GM18517 (cell line): ENCODE data around the gene OR52W1.

Source experiments
- ATAC-seq: cut with Tn5 transposase; IDR thresholded peaks from one replicate; pipeline ENCODE4 v1.9.1; 2021; ENCODE audit warnings: mild to moderate bottlenecking, moderate library complexity; ENCODE audit not compliant: unreplicated experiment

The OR52W1 gene

DNA sequence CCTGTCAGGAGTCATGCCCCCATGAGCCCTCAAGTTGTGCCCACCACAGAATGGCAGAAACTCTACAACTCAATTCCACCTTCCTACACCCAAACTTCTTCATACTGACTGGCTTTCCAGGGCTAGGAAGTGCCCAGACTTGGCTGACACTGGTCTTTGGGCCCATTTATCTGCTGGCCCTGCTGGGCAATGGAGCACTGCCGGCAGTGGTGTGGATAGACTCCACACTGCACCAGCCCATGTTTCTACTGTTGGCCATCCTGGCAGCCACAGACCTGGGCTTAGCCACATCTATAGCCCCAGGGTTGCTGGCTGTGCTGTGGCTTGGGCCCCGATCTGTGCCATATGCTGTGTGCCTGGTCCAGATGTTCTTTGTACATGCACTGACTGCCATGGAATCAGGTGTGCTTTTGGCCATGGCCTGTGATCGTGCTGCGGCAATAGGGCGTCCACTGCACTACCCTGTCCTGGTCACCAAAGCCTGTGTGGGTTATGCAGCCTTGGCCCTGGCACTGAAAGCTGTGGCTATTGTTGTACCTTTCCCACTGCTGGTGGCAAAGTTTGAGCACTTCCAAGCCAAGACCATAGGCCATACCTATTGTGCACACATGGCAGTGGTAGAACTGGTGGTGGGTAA lies at the start of gene OR52W1:
TSS of gene OR52W1 (plus strand) at position 51 of the 637 bp plus-strand sequence. CDS start at position 51, 0 bp downstream.
- no peak for ATAC-seq

DNA sequence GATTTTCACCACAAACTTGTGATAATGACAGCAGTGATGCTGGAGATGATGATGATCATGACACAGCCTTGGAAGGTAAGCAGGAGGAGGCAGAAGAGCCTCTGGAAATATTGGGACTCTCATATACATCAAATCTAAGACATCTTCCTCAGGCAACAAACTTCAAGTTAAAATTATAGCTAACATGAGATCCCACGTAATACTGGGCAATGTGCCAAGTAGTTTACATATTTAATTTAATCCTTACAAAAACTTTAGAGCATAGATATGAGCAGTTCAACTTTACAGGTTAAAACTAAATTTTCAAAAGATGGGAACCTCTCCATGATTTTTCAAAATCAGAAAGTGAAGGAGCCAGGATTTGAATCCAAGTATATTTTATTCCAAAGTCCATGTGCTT lies 47.9 kb upstream of the OR52W1 start:
- ATAC-seq = no peak

DNA sequence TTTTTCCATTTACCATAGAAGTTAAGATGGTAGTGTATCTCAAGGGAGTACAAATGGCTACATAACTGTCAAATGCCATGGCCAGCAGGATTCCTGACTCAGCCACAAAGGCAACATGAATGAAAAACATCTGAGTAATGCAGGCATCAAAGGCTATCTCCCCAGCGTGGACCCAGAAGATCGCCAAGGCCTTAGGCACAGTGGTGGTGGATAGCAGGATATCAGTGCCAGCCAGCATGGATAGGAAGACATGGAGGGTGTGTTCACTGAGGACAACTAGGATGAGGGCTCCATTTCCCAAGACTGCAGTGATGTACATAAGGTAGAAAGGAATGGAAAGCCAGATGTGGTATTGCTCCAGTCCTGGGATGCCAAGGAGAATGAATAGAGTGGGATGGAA lies 46.9 kb upstream of the OR52W1 start:
- ATAC-seq = no peak

GRCh38 chr11:6156628-6157359 lies 42.2 kb upstream of the OR52W1 start:
- ATAC-seq = no peak

GRCh38 chr11:6170226-6170625 lies 28.8 kb upstream of the OR52W1 start, which contains the start of gene OR52B2:
TSS of gene OR52B2 (minus strand) at chr11:6170326. CDS start at chr11:6170326, 0 bp downstream.
- ATAC-seq = no peak

DNA sequence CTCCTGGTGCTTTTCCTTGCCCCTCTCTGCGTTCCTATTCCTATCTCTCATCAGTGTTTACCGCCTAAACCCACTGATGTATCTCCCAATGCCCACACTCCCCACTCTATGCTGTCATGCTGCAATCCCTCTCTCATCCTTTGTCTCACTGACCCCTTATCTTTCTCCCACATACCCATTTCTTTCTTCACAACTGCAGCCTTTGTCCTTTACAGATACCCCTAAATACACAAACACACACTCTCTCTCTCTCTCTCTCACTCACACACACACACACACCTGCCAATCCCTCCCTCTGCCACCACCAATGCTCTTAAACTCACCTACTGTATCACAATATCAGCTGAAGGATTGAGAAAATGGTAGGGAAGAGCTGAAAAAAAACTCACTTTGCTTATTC lies 23.6 kb upstream of the OR52W1 start:
- no peak for ATAC-seq

DNA sequence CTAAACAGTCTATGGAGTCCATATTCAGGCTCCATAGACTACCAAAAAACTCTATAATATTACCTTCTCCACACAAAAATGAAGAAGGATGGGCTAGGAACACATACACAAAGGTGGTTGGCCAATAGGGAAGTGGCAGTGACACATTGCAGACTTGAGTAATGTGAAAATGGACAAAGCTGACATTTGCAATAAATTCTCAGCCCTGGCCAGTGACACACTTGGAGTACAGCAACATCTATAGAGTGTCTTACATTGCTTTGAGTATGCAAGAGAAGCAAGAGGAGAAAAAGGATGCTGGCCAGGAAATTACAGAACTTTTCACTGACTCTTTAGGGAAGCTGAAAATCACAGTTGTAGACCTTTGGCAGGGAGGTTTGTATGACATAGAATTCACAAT lies 7.3 kb upstream of the OR52W1 start:
- ATAC-seq = no peak

DNA sequence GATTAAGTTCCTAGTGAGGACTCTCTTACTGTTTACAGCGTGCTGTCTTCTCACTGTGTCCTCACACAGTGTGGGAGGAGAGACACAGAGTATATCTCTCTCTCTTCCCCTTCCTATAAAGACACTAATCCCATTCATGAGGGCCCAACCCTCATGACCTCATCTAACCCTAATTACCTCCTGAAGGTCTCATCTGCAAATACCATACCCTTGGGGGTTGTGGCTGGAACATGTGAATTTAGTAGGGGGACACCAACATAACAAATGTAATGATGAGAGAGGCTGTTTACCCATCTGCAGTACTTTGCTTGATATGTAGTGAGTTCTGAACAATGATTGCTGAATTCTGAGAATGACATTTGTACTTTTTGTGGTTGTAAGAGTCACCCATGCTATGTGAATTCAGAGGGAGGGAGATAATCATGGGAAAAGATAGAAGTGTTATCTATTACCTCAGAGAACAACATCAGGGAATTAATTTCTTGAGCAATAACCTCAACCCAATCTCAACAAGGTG lies 4.9 kb upstream of the OR52W1 start:
- ATAC-seq = no peak

GRCh38 chr11:6196396-6196795 lies 2.6 kb upstream of the OR52W1 start:
- ATAC-seq = no peak

GRCh38 chr11:6197466-6198200 lies 1.4 kb upstream of the OR52W1 start:
- no peak for ATAC-seq

- ATAC-seq = no peak
These were observed 2.0 kb downstream of the OR52W1 start for GRCh38 chr11:6200975-6201374.

DNA sequence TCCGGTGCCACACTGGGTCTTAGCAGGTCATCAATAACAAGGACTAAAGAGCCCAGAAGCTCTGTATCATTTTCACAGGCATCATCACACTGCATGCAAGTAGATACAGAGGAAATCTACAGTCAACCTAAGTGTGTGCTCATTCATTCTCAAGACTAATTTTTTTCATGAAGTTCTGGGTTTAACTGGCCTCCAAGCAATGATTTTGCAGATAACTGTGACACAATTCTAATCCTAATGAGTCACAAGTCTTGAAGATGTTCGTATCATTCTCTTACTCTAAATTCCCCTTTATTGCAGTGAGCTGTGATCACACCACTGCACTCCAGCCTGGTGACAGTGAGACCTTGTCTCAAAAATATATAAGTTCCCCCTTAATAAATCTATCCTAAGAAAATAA lies 2.5 kb downstream of the OR52W1 start:
- no peak for ATAC-seq

DNA sequence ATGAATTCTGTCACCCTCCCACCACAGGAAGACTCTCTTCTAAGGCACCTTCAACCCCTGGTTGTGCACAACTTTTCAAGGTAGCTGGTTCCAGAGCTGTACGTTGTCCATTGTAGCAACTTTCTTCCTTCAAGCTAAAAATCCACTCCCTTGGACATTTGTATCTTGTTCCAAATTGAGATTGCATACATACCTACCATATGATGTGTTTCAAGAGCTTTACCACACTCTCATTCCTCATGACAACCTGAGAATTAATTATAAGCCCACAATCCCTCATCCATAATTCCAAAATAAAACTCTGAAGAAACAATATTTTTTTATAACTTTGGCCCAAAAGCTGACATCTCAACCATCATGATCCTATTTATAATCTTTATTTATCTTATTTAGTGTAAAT lies 3.0 kb downstream of the OR52W1 start:
- ATAC-seq = no peak

GRCh38 chr11:6203327-6203726 lies 4.3 kb downstream of the OR52W1 start:
- peak; percentile 69 for ATAC-seq

- no peak for ATAC-seq
These were observed 5.7 kb downstream of the OR52W1 start for GRCh38 chr11:6204706-6205105.

DNA sequence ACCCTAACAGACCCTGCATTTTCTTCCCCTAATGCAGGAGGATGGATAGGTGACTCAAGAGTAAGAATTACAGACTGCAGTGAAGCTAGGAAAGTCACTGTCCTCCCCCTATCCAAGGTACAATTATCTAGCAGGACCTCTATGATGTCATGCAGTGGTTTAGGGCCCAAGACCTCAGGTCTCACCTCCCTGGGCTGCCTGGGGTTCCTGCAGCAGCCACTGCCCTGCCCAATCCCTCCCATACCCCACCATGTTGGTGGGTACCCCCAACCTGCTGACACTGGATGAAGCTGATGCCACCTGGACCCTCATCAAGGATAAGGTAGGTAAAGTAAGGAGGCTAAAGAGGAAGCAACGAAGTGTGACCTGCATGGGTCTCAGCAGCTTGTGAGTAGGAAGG lies 6.3 kb downstream of the OR52W1 start, which contains the start of gene C11orf42:
TSS of gene C11orf42 (plus strand) at position 192 of the 400 bp plus-strand sequence. CDS start at position 251, 59 bp downstream.
- no peak for ATAC-seq

DNA sequence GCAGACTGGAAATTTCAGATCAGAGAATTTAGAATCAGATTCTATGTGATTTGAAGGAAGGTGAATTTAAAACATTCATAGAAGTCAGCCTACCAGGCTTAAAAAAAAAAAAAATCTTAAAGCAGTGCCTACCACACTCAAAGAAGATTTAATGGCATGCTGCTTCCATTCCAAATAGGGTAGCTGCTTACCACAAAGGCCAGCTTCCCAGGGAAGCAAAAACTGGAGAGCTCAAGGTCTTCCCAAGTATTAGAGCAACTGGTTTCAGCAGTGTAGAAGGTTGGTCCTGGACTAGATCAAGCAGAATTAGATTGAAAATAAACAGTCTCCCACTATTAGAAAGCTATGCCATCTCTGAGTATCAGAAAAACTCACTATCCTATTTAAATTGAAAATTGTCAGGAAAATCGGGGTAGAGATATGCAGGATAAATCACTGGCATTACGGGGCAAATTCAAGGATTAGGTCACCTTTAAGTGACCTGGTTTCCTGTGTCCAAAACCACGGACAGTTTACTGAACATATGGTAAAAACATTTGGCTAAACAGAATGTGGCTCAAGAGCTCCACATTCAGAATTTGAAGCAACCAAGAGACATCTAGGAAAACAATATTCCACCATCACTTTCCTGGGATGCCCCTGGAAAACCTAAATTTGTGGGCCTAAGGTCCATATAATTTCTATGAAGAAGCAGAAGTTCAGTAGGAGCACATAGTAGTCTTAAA lies 7.6 kb downstream of the OR52W1 start:
- no peak for ATAC-seq

GRCh38 chr11:6209801-6210200 lies 10.8 kb downstream of the OR52W1 start:
- ATAC-seq = no peak

DNA sequence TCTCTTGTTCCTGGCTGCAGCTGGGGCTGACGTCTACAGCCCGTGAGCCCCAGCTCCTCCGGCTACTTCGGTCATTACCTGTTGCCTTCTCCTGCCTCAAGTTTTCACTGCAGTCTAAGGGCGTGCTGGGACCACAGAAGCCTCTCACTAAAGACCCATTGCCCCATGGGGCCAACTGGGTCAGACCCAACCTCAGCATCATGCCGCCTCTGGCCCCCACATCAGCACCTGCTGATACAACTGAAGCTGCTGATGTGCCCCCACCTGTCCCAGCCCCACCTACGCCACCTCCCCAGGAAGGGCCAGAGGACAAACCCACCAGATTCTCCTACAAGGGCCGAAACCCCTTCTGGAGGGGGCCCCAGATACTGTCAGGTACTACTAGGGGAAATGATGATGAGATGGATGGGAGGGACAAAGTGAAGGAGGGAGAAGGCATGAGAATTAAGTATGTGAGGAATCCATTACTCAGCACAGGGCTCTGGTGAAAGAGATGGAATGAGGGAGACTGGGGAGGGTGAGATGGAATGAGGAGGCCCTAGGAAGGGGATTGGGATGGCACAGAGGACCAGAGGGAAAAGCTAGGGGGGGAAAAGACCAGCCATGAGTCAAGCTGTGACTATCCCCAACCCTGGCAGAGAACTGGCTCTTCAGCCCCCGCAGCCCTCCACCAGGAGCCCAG lies 11.4 kb downstream of the OR52W1 start:
- no peak for ATAC-seq

DNA sequence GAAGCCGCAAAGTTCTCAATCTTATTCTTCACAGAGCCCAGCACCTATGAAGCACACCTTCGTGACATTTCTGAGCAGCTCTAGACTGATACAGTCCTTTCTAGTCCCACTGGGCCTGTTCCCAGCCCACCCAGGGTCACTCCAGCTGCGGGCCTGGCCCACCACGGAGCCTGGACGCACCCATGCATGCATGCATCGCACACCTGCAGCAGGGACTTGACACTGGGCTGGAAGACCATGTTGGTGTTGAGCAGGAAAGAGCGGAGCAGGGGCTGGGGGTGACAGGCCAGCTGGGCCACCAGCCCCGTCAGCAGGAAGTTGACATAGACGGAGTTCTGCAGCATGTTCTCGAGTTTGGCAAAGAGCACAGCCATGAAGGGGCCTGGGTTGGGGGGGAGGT lies 15.5 kb downstream of the OR52W1 start:
- ATAC-seq = no peak
